Superior temporal gyrus (tissue), 1 donor: ENCODE results near the gene OR1N2.
"Not testable (repeated sequence)": the region's sequence is repeated elsewhere in the genome, so short reads cannot be mapped to it uniquely, and the experiment has no call there.

Experiments
- DNase-seq: peaks from one replicate; pipeline ENCODE4 v3.0.0-alpha.2; 2016; ENCODE audit errors: extremely low spot score

The OR1N2 gene, protein sequence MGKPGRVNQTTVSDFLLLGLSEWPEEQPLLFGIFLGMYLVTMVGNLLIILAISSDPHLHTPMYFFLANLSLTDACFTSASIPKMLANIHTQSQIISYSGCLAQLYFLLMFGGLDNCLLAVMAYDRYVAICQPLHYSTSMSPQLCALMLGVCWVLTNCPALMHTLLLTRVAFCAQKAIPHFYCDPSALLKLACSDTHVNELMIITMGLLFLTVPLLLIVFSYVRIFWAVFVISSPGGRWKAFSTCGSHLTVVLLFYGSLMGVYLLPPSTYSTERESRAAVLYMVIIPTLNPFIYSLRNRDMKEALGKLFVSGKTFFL

DNA sequence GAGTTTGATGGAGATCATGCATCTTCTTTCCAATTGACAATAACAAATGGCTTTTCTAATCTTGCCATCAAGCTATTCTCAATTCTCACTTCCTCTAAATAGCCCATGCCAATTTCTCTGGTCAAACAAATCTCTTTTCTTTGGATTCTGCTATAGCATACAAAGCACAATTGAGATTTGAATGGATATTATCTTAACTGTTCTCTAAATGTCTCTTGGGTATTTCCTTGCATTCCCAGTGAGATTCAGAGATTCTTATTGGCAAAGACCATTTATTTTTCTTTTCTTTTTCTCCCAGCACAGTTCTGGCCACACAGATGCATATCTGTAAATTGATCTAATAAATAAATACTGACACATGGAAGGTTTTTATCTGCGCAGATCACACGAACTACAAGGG lies at the start of gene OR1N2:
Gene OR1N2 (plus strand): TSS at position 301 of the 400 bp plus-strand sequence. CDS start 100 bp downstream, outside the sequence.
- no peak for DNase-seq

DNA sequence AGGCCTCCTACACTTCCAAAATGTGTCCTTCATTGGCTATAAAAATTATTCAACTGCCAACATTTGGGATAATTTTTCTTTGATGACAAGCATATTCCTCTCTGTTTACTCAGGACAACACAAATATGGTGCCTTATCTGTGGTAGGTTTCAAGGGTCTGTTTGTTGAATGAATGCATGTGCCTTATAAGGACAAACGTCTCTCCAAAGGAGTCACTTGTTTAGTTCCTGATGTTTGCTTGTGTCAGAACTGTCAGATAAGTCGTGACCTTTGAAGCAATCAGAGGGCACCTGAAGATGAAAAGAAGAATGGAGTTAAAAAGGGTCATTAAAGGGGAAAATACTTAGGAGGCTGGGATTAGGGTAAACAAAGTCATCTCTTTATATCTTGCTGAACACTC lies 45.9 kb upstream of the OR1N2 start:
- DNase-seq, result no peak

DNA sequence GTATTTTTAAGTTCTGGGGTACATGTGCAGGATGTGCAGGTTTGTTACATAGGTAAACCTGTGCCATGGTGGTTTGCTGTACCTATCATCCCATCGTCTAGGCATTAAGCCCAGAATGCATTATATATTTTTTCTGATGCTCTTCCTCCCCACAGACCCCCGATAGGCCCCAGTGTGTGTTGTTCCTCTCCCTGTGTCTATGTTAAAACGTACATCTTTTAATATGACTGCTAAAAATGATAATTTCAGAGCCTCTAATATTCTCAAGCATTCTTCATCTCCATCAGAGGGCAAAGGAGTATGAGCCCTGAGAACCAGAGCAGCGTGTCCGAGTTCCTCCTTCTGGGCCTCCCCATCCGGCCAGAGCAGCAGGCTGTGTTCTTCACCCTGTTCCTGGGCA lies 42.4 kb upstream of the OR1N2 start, which contains the start of gene OR1J2:
Gene OR1J2 (plus strand): TSS at position 301 of the 400 bp plus-strand sequence. CDS start 0 bp downstream, at position 301.
- DNase-seq, result no peak

DNA sequence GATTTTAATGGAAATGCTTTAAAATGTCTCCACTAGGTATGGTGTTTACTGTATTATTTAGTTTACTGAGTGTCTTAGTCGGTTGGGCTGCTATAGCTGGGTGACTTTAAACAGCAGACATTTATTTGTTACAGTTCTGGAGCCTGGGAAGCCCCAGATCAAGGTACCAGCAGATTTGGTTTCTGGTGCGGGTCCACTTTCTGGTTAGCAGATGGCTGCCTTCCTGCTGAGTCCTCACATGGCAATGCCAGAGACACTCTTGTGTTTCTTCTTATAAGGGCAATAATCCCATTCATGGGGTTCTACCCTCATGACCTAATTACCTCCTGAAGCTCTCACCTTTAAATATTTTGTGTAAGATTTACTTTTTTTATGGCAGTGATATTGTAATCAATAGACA lies 34.7 kb upstream of the OR1N2 start:
- no peak for DNase-seq

DNA sequence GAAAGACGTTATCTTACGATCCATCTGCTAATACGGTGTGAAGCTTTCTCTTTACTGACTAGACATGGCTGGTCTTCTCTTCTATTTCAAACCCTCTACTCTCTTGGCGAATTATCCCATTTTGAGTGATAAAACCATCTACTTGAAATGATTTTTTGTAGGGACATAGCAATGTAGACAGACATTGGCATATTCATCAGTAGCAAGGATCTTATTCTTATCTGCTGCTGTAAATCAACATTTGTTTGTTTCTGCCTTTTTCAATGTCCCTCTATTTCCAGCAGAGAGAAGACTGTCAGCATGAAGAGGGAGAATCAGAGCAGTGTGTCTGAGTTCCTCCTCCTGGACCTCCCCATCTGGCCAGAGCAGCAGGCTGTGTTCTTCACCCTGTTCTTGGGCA lies 34.1 kb upstream of the OR1N2 start, which contains the start of gene OR1J4:
Gene OR1J4 (plus strand): TSS at position 301 of the 400 bp plus-strand sequence. CDS start 0 bp downstream, at position 301.
- no peak for DNase-seq

DNA sequence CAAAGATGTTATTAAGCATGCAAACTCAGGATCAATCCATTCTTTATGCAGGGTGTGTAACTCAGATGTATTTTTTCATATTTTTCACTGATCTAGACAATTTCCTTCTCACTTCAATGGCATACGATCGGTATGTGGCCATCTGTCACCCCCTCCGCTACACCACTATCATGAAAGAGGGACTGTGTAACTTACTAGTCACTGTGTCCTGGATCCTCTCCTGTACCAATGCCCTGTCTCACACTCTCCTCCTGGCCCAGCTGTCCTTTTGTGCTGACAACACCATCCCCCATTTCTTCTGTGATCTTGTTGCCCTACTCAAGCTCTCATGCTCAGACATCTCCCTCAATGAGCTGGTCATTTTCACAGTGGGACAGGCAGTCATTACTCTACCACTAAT lies 33.5 kb upstream of the OR1N2 start:
- DNase-seq, result no peak

DNA sequence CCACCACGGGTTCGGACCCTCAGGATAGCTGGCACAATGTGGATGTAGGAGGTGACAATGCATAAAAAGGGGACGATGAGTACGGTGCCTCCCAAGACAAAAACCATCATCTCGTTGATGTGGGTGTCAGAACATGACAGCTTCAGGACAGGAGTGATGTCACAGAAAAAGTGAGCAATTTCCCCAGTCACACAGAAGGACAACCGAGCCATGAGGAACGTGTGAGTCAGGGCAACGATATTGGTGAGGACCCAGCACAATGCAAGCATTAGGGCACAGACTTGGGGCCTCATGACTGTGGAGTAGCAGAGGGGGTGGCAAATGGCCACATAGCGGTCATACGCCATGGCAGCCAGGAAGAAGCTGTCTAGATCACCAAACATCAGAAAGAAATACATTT lies 26.3 kb upstream of the OR1N2 start:
- no peak for DNase-seq

DNA sequence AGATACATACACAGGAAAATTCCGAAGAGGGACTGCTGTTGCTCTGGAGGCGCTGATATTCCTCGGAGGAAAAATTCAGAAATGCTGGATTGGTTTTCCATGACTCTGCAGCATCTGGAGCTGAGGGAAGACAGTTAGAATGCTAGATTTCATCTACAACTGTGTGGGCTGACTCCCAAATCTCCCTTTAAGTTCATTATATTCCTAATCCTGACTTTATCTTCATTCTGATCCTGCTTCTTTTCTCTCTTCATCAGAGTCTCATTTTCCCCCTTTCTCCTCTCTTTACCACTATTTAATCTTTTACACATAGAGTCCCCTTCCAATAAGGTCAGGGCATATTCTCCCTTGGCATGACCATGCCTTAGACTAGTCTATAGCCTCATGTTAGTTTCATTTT lies 25.7 kb upstream of the OR1N2 start, which contains the start of gene OR1N1:
Gene OR1N1 (minus strand): TSS at position 101 of the 400 bp plus-strand sequence. CDS start 0 bp downstream, at position 101.
- no peak for DNase-seq

DNA sequence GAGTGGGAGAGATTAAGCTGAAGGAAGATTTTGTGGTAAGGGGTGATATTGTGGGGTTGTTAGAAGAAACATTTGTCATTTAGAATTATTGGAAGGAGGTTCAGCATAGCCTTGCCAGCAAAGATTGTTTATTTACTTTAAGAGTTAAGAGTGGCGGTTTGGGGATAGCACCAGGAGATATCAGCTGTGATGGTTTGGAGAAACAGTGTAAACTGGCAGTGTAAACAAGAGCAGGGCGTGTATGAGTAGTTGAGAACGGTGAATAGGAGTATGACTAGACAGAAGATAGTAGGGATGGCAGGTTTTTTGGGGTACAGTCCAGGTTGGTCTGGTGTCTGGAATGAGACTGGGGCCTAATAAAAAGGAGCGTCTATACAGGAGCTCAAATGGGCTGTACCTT lies 21.8 kb upstream of the OR1N2 start:
- not testable (repeated sequence) for DNase-seq

DNA sequence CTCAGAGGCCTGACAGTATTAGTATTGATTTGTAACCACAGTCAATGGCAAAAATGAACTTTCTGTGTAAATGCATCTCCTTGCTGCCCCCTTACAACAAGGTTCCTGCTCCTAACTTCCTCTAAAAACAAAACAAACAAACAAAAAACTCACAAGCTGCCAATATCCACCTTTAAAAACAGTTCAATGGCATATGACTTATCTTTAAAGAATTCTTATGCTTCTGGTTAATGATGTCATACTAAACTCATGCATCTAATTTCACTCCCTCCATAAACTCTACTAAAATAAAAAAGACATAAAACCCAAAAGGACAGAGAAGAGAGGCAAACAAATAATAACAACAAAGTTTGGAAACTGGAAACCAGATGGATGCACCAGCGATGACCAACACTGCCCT lies 16.8 kb upstream of the OR1N2 start:
- no peak for DNase-seq

DNA sequence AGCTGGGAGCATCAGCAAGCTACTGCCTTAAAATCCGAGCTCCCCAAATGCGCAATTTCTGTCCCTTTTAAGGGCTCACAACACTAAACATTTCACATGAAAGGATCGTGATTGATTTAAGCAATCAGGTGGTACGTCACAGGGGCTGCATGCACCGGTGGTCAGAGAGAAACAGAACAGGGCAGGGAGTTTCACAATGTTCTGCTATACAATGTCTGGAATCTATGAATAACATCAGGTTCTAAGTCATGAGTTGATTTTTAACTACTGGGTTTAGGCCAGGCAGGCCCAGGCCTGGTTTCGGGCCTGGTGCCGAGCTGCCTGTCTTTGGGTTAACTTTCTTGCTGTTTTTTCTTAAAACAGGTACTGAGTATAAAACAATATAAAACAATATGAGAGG lies 15.8 kb upstream of the OR1N2 start:
- not testable (repeated sequence) for DNase-seq

DNA sequence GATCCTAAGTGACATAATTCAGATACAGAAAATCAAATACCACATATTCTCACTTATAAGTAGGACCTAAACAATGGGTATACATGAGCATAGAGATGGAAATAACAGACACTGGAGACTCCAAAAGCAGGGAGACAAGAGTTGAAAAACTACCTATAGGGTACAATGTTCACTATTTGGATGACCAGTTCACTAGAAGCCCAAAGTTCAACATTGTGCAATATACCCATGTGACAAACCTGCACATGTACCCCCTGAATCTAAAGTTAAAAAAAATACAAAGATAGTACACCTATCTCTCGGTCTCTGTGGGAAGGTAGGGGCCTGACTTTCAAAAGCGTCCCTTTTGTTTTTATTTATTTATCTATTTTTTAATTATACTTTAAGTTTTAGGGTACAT lies 14.2 kb upstream of the OR1N2 start:
- DNase-seq, result no peak

DNA sequence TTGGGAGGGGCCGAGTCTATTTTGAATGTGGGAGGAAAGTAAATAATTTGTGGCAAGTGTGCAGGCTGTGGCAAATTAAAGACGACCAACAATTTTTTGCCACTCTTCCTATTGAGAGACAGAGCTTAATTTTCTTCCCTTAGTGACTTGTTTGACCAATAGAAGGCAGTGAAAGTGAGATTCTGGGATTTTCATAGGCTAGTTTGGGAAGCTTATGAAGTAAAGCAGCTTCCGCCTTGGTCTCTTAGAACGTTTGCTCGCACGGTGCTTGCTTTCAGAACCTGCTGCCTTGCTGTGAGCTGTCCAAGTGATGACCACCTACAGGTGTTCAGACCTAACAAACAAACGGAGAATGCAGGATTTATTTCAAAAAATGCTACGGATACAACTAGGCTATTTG lies 6.7 kb upstream of the OR1N2 start:
- DNase-seq, result no peak

DNA sequence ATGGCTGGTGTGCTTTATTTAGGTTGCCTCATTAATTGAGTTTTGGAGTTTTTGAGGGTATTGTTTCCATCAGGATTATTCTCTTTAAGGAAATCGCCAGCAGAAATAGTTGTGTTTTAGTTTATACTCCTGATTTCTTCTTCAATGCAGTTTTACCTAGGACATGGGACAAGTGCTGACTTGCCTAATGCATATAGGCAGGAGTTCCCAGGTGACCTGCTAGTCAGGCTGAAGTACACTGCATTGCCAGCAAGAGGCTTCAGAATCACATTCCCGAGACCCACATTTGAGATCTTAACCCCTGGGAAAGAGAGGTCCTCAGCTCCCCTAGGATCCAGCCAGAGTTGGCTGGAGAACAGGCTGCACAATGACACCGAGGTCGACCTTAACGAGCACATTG lies 1.5 kb upstream of the OR1N2 start:
- no peak for DNase-seq

DNA sequence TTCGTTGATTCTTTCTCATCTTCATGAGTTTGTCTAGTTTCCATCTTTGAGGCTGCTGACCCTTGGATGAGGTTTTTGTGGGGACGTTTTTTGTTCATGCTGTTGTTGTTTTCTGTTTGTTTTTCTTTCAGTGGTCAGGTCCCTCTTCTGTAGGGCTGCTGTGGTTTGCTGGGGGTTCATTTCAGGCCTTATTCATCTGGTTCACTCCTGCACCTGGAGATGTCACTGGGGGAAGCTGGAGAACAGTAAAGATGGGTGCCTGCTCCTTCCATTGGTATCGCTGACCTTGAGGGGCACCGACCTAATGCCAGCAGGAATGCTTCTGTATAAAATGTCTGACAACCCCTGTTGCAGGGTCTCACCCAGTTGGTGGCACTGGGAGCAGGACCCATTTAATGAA lies 8.5 kb downstream of the OR1N2 start:
- DNase-seq, result no peak

DNA sequence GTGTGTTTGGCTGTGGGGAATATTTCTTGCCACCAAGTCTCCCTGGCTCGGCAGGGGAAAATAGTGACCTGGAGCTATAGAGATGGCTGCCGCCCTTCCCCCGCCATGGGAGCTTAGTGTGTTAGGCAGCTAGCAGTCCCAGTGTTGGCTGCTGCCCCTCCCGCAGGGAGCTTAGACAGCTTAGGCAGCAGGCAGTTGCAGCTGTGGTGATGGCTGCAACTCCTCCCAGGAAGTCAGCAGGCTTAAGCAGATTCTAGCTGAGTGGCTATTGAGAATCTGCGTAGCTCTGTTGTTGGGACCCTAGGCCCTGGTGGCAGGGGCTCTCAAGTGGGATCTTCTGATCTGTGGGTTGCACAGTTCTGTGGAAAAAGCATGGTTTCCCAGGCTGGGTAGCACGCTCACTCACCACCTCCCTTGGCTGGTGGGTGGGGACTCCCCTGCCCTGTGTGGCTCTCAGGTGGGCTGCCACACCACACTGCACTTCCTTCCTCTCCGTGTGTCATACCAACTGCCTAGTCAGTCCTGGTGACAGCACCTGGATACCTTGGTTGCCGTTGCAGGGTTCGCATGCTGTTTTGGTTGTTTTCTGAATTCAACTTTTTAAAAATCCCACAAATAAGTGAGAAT lies 9.3 kb downstream of the OR1N2 start:
- DNase-seq, result no peak

DNA sequence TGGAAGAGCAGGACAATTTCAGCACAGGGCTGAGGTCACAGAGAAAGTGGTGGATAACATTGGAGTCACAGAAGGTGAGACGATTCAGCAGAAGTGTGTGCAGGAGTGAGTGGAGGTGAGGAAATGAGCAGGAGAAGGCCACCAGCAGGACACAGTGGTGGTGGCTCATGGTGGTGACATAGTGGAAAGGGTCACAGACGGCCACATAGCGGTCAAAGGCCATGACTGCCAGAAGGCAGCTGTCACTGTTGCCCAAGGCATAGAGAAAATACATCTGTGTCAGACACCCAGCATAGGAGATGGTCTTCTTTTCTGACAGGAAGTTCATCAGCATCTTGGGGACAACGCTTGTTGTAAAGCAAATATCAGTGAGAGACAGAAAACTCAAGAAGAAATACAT lies 15.0 kb downstream of the OR1N2 start:
- no peak for DNase-seq

DNA sequence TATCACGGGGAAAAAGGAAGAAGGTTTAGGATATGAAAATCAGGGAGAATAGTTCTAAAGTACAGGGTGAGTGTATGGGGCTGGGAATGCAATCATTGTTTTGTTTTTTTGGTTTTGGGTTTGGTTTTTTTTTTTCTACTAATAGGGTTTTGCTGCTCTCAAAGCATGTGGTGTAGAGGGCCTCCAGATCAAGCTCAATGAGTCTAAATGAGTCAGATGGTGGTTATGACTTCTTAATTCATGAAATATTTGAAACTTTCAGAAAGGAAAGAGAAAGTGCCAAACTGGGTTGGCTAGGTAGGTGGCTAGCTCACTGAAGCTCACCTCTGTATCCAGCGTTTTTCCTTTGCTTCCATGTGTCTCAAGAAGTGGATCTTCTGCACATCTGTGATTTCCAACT lies 19.5 kb downstream of the OR1N2 start:
- DNase-seq, result no peak

DNA sequence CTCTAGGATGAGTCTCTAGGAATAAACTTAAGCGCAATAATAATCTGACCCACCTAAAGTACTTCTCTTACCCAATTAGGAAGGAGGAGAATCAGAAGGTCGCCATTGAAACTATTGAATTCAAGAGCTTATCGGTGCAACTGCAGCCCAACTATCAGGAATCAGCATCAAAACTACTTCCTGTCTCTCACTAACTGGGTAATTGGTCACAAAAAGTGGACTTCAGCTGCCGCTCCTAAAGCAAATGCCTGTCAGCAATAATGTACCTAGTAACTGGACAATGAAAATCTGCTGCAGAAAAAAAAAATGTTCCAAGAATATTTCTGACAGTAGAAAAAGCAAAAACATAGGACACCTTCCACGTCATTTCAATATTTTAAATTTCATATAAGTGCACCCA lies 27.0 kb downstream of the OR1N2 start:
- DNase-seq, result no peak

DNA sequence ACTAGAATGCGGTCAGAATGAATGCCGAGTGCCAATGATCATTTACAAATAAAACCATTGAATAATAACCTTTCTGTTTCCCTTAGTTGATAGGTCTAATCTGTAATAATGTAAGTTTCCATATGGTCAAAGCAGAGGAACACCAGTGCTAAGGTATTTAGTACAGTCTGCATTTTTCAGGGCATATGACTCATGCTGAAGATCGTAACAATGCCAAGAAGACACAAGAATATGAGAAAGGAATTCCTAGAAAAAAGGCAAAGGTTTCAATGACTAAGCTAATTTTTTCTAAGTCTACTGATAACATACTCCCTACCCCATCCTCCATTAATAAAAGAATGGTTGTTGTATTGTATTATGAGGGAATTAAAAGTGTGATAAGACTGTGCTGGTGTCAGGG lies 27.4 kb downstream of the OR1N2 start:
- no peak for DNase-seq

DNA sequence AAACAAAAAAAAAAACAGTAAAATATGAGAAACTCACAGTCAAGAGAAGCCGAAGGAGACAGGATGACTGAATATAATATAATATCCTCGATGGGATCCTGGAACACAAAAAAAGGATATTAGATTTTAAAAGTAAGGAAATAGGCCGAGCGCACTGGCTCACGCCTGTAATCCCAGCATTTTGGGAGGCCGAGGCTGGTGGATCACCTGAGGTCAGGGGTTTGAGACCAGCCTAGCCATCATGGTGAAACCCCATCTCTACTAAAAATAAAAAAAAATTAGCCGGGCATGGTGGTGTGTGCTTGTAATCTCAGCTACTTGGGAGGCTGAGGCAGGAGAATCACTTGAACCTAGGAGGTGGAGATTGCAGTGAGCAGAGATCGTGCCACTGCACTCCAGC lies 30.4 kb downstream of the OR1N2 start, which contains the start of gene OR1L8:
Gene OR1L8 (minus strand): TSS at position 101 of the 400 bp plus-strand sequence. CDS start 14,907 bp downstream, outside the sequence.
- not testable (repeated sequence) for DNase-seq
